CD4-positive, alpha-beta T cell treated with Interleukin-6 at 100 ng/mL for 8 hours (primary cell): ENCODE results near the gene CIAO2A.
"Not testable (repeated sequence)": the region's sequence is repeated elsewhere in the genome, so short reads cannot be mapped to it uniquely, and the experiment has no call there.

Experiments used
- DNase-seq: peaks from one replicate; pipeline ENCODE4 v3.0.0-alpha.2; 2020; ENCODE audit warnings: mixed read lengths, low spot score

Gene CIAO2A

DNA sequence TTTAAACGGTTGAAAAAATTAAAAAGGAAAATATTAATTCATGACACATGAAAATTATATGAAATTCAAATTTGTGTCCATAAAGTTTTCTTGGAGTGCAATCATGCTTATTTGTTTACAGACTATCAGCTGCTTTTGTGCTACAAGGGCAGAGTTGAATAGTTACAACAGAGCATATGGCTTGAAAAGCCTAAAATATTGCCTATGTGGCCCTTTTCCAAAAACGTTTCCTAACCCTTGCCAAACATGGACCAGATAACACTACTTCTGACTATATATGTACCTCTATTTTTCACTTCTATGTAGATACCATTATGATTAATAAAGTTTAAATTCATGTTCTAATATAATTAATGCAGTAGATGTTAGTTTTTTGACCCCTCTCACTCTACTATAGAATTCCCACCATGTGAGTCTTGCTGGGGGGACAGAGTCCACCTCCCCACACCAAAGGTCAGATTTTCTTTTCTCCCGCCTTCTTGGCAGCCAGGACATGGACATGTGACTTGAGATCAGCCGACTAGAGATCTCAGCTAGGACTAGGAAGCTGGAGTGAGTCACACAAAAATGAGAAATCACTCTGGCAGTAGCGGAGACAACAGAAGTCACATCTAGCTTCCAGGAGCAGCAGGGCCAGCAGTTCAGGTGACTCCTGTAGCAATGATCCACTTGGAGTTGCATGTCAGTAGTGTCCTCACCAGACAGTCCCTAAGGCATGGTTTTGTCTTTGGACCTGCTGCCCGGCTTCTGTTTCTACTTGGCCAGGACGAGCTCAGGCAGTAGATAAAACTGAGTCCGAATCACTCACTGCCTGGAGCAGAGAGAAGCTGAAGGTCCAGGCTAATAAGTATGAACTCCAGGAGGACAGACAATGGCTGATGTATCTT is 22.4 kb downstream of the CIAO2A start:
- no peak for DNase-seq

- no peak for DNase-seq
These were observed 23.5 kb downstream of the CIAO2A start for GRCh38 chr15:64070106-64070505.

- DNase-seq: no peak
These were observed 25.5 kb downstream of the CIAO2A start for GRCh38 chr15:64068133-64068532.

GRCh38 chr15:64067564-64068030 is 26.0 kb downstream of the CIAO2A start:
- DNase-seq: peak; percentile 61

DNA sequence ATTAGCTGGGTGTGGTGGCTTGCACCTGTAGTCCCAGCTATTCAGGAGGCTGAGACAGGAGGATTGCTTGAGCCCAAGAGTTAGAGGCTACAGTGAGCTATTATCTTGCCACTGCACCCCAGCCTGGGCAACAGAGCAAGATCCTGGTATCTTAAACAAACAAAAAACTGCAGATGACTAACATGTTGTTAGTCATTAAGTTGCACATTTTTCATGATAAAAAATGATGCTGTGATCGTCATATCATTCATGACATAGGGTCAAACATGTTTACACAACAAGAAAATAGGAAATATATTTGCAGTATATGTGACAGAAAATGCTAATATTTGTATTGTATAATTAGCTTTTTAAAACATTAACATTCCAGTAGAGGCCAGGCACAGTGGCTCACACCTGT is 27.2 kb downstream of the CIAO2A start:
- DNase-seq: no peak

DNA sequence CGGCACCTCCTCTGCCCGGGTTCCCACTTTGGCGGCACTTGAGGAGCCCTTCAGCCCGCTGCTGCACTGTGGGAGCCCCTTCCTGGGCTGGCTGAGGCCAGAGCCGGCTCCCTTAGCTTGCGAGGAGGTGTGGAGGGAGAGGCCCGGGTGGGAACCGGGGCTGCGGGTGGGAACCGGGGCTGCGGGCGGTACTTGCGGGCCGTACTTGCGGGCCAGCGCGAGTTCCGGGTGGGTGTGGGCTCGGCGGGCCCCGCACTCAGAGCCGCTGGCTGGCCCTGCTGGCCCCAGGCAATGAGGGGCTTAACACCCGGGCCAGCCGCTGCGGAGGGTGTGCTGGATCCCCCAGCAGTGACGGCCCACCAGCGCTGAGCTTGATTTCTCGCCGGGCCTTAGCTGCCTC is 32.9 kb downstream of the CIAO2A start:
- no peak for DNase-seq

GRCh38 chr15:64059104-64059503 is 34.5 kb downstream of the CIAO2A start:
- not testable (repeated sequence) for DNase-seq

- DNase-seq: no peak
These were observed 35.4 kb downstream of the CIAO2A start for GRCh38 chr15:64058279-64058678.

- DNase-seq: not testable (repeated sequence)
These were observed 40.0 kb downstream of the CIAO2A start for GRCh38 chr15:64053674-64054073.

DNA sequence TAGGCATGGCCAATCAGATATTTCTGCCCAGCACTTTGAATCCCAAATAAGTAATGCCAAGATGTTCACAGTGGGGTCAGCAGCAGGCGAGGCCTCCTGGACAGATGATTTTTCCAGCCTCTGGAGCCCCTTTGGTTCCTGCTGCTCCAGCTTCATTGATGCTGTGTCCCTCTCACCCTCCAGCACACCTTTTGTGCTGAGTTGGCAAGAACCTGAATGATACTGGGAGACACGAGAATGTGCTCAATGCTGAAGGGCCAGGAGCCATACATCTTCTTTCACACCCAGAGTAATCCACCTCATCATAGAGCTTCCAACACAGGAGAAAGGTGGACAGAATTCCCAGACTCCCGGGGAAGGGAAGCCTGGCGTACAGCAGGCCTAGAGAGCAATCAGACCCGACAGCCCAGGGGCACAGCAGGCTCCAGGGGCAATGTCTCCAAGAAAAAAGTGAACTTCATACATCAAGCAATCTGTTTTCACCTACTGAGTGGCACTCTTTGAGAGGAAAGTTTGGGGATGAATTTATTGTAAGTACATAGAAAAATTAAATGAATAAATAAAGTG is 40.6 kb downstream of the CIAO2A start:
- DNase-seq: no peak

DNA sequence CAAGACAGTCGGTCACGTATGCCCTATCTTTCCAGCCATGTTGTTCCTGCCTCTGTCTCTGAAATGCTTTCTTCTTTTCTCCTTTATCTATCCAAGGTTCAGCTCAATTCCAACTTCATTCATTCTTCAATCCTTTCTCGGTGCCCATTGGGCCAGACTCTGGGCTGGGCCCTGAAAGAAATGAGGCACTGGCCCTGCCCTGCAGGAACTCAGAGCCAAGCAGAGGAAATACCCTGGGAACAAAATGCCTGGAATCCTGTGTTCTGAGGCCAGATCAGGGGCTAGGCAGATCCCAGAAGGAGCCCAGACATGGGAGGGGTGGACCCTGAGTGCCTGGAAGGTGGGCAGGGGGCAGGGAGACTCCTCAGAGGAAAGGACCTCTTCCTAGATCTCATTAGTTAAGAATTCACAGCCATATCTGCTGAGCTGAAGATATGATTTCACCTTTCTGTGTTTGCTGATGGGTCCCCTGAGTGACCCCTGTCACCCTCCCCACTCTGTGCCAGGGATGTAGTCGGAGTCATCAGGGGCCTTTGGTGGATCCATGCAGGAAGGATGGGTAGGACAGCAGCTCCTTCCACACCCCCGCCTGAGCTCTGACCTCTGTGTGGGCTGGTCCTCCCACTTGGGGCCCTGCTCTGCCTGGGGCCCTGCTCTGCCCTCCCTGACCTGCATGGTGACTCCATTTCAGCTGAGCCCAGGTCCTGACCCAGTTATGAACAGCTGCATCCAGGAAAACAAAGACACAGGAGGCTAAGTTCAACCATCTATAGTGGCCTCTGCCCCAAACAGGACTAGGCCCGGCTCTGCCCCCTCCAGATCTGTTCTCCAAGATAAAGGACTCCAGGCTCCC is 42.0 kb downstream of the CIAO2A start:
- DNase-seq: no peak

DNA sequence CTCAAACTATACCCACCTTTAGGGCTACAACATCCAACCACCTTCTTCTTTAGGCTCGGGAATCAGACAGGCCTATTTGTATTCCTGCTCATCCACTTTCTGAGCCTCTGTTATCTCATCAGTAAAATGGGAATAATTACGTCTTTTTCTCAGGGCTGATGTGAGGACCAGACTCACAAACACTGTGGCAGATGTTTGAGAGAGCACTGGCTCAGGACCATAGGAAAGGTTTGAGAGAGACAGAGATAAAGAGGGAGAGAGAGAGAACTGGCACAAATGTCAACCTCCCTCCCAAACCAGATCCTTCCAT is 42.6 kb downstream of the CIAO2A start:
- no peak for DNase-seq

GRCh38 chr15:64050281-64051092 is 43.2 kb downstream of the CIAO2A start:
- DNase-seq: no peak

GRCh38 chr15:64048781-64049460 is 44.7 kb downstream of the CIAO2A start:
- DNase-seq: no peak

DNA sequence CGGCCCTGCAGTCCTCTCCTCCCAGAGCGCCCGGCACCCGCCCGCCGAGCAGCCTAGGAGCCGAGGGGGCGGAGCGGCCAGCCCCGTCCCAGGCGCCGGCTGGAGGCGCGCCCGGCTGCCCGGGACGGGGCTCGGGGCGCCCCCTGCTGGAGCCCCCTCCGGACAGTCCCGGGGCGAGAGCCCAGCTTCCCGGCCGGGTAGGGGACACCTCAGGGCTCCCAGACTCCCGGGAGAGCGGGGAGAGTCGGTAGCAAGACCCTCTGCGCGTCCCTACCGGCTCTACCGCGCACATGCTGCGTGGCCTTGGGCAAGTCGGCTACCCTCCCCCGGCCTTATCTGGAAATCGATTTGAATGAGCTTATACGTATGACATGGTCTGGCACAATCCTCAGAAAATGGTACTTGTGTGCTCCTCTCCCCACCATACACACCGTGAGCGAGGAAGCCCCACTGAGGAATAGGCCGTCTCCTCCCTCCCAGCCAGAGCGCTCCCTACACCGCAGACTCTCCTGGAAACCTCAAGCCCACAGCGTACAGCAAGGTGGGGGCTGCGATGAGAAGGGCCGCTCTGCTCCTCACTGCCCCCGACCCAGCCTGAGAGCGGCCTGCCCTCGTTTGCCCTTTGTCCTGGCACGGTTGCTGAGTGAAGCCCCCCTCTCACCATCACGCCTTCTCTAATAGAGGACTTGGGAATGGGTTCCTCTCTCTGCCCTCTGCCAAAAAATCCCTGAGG is 47.1 kb downstream of the CIAO2A start, which contains the start of gene DAPK2:
TSS of gene DAPK2 (minus strand) at position 65 of the 733 bp plus-strand sequence. CDS start 6,224 bp downstream, outside the sequence.
- DNase-seq: peak; percentile 58

- DNase-seq: no peak
These were observed 47.7 kb downstream of the CIAO2A start for GRCh38 chr15:64045774-64046420.

GRCh38 chr15:64045101-64045435 is 48.6 kb downstream of the CIAO2A start:
- no peak for DNase-seq

GRCh38 chr15:64044300-64045100 is 49.1 kb downstream of the CIAO2A start:
- no peak for DNase-seq
